ENCODE measurements around the gene VGLL4.

The VGLL4 gene

DNA sequence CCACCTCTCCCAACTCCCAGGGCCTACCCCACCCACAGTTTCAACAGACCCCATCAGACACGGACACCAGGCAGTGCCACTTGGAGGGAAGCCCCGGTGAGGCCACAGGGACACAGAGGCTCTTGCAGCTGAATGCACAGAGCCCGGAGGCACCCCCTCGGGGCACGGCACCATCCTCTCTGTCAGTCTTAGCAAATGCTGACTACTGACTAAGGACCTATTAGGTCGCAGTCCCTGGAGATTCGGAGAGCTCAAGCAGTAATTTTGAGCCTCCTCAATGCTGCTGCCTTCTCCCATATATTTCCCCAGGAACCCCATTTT, 79.9 kb downstream of the VGLL4 start:
- no peak for DNase-seq
- no peaks in the 10 kb centered on the region for H3K27me3 ChIP-seq
- H3K4me3 ChIP-seq (ENCODE audit: low read depth, low read length): no peak overlapping the region
- H3K9me3 ChIP-seq: no peaks in the 10 kb centered on the region
- no peaks in the 10 kb centered on the region for H3K4me1 ChIP-seq
- TF ChIP-seq, protein P1, sequence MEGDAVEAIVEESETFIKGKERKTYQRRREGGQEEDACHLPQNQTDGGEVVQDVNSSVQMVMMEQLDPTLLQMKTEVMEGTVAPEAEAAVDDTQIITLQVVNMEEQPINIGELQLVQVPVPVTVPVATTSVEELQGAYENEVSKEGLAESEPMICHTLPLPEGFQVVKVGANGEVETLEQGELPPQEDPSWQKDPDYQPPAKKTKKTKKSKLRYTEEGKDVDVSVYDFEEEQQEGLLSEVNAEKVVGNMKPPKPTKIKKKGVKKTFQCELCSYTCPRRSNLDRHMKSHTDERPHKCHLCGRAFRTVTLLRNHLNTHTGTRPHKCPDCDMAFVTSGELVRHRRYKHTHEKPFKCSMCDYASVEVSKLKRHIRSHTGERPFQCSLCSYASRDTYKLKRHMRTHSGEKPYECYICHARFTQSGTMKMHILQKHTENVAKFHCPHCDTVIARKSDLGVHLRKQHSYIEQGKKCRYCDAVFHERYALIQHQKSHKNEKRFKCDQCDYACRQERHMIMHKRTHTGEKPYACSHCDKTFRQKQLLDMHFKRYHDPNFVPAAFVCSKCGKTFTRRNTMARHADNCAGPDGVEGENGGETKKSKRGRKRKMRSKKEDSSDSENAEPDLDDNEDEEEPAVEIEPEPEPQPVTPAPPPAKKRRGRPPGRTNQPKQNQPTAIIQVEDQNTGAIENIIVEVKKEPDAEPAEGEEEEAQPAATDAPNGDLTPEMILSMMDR (IDR thresholded peaks at IDR 0.05; ENCODE audit: low read depth, low read length): no peak
- H3K36me3 ChIP-seq: no peaks in the 10 kb centered on the region

DNA sequence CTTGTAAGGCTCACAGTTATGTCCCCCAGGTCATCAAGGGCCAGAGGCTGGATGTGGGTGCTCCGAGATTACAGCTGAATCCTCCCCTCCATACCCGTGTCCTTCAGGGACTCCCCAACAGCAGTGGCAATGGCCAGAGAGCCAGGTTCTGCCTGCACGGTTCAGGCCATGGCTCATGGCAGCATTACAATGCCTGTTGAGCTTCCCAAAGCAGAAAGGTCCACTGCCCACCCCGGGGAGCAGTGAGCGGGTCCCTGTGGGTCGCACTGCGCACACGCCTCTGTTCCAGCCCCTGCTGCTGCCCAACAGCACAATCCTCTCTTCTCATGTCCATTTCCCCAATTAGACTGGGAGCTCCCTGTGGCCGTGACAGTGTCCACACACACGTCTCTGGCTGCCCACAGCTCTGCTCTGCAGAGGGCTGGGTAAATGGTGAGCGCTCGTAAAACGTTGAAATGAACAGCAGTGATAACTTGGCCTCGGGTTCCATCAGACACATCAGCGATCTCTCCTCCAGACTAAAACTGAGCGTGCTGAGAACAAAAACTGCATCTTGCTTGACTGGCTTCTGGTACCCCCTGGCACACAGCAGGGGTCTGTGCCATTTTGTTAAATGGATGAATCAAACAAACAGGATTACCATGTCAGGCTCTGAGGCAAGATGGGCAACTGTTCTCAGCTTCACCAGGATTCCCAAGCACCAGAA, 80.4 kb downstream of the VGLL4 start:
- H3K4me1 ChIP-seq: no peaks in the 10 kb centered on the region
- H3K9me3 ChIP-seq: no peaks in the 10 kb centered on the region
- TF ChIP-seq, protein P1 (IDR thresholded peaks at IDR 0.05; ENCODE audit: low read depth, low read length): no peak
- H3K4me3 ChIP-seq (ENCODE audit: low read depth, low read length): no peak overlapping the region
- H3K27me3 ChIP-seq: no peaks in the 10 kb centered on the region
- DNase-seq: no peak
- no peaks in the 10 kb centered on the region for H3K36me3 ChIP-seq

DNA sequence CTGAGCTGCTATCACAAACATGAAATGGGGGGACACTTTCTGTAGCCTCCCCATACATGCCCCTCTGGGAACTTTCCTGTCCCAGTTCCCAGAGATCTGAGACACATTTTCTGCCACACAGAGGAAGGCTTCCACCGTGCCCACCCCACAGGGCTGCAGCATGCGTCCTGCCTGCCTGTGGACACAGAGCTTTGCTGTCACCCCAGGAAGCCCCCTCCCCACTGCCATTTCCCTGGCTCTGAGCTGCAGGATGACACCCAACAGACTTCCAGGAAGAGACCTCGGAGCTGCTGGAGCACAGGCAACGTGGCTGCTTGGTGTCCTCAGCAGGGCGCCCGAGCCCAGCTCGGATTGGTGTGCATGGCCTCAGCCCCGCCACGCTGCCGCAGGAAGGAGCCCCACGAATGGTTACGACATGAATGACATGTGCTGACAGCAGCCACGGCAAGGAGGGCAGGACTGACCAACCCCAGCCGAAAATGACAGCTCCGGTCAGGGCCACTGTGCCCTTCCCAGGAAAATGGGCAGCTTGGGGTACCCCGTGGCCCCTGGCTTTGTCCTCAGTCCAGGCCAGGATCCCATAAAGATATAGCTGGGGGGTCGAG, 81.3 kb downstream of the VGLL4 start:
- Histone ChIP-seq H3K4me3 (ENCODE audit: low read depth, low read length) (no peak overlapping the region), H3K36me3 (no peaks in the 10 kb centered on the region)

DNA sequence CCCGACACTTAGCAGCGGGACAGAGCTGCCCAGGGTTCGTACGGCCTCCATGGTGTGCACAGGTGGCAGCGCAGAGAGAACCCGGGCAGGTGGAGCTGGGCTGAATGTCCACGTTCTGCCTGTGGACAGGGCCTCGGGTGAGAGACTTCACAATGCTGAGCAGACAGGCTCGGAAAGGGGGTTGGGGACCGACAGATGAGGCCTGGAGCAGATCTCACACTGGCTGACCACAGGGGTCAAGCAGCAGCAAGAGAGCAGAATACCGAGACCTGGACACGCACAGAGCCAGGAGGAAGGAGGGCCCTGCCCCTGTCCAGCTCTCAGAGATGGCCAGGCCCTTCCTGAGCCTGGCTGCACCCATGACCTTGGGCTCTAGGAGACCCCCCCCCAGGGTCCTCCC, 83.0 kb downstream of the VGLL4 start:
- Histone ChIP-seq H3K9me3 (no peaks in the 10 kb centered on the region), H3K4me1 (no peaks in the 10 kb centered on the region), H3K36me3 (no peaks in the 10 kb centered on the region), H3K4me3 (ENCODE audit: low read depth, low read length) (no peak overlapping the region), H3K27me3 (no peaks in the 10 kb centered on the region)
- TF ChIP-seq, protein P1 (IDR thresholded peaks at IDR 0.05; ENCODE audit: low read depth, low read length): no peak
- DNase-seq: no peak

More for the DNA sequence above, 81.3 kb downstream of the VGLL4 start:
- TF ChIP-seq, protein P1 (IDR thresholded peaks at IDR 0.05; ENCODE audit: low read depth, low read length): no peak
- DNase-seq: no peak
- H3K9me3 ChIP-seq: no peaks in the 10 kb centered on the region
- no peaks in the 10 kb centered on the region for H3K4me1 ChIP-seq
- no peaks in the 10 kb centered on the region for H3K27me3 ChIP-seq

DNA sequence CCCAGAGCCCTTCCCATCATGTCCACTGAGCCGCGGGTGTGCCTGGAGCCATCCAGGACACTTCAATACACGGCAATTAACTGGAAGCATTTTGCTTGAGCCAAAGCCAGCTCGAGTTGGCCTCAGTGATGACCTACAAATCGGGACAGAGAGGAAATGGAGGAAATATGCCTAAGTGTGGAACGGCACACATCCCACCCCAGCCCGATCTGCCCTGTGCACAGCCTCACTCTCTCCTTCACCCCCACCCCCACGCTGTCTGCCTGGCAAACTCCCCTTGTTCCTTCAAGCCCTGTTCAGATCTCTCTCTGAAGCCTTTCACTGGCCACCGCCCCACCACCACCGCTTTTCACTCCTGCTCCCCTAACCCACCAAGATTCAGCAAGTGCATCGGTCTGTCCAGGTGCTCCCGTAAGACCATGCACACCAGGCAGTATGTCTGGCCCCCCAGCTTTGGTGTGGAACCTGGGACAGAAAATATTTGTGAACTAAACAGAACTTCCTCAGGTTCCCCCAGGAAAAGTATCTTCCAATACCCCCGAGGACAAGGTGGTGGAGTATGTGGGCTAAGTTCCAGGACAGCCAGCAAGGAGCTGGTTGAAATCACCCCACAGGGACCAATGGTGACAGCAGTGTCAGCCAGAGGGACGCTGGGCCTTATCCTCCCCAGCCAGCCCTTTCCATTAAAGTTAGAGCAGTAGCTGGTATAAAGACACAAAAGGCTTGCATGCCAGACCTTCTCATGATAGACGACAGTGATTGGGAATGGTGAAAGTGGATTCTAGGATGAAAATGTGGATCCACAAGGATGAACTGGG, 83.7 kb downstream of the VGLL4 start:
- Histone ChIP-seq H3K27me3 (no peaks in the 10 kb centered on the region), H3K4me3 (ENCODE audit: low read depth, low read length) (no peak overlapping the region), H3K36me3 (no peaks in the 10 kb centered on the region), H3K4me1 (no peaks in the 10 kb centered on the region), H3K9me3 (no peaks in the 10 kb centered on the region)
- no peak for DNase-seq
- TF ChIP-seq, protein P1 (IDR thresholded peaks at IDR 0.05; ENCODE audit: low read depth, low read length): no peak

All from BE2C (cell line).